Body of pancreas (tissue), 4 donors: ENCODE data around the gene TCFL5. TPM values are rescaled to one million over a fixed set of nuclear protein-coding genes. Genes with fewer than 3 reads are reported as not detected.

Experiments
- ATAC-seq: fragments of 150-250 bp; one replicate; pipeline ENCODE4 v1.9.1; 2016
- DNase-seq, 4 donors: peaks; one replicate each; pipeline ENCODE4 v3.0.0-alpha.2; 2019
- H3K27ac ChIP-seq, 4 donors: fragments of 200-600 bp; sonication (generic); 1 replicate in 3 of 4; 2 replicates in 1 of 4; pipeline versions ENCODE4 v1.5.1 to v1.6.1; 2016 to 2019; ENCODE audit warnings: mild to moderate bottlenecking in 1 of 4, mixed read lengths in 1 of 4, moderate library complexity in 1 of 4
- H3K27me3 ChIP-seq, 2 donors: fragments of 200-600 bp; sonication (generic); one replicate each; pipeline ENCODE4 v1.6.0; 2016; ENCODE audit warnings: mild to moderate bottlenecking in 1 of 2
- H3K36me3 ChIP-seq, 2 donors: fragments of 200-600 bp; sonication (generic); replicated peaks in 1 of 2; 2 replicates each; pipeline ENCODE4 v1.5.1; 2016; ENCODE audit warnings: low read depth in 2 of 2; ENCODE audit not compliant: insufficient read depth in 1 of 2
- H3K4me1 ChIP-seq: fragments of 200-600 bp; sonication (generic); one replicate; pipeline ENCODE4 v1.6.0; 2016
- H3K4me3 ChIP-seq, 2 donors: fragments of 200-600 bp; sonication (generic); 1 replicate in 1 of 2; 2 replicates in 1 of 2; pipeline ENCODE4 v1.5.1; 2016 to 2019
- H3K9me3 ChIP-seq, 3 donors: fragments of 200-600 bp; sonication (generic); 1 replicate in 2 of 3; 2 replicates in 1 of 3; pipeline ENCODE4 v1.5.1; 2016
- CTCF ChIP-seq, 7 experiments: fragments of 450-650 bp in 4 of 7; fragments of 200-600 bp in 3 of 7; sonication (generic) in 3 of 7; IDR thresholded peaks; one replicate each; pipeline ENCODE4 v1.5.1; 2016 to 2019; ENCODE audit warnings: antibody characterized with exemption in 7 of 7
- POLR2A ChIP-seq, 3 donors: fragments of 450-650 bp; IDR thresholded peaks; one replicate each; pipeline ENCODE4 v1.6.1; 2016; ENCODE audit warnings: antibody characterized with exemption in 3 of 3, mild to moderate bottlenecking in 2 of 3
- WGBS, 2 donors: methylation state at CpG; one replicate each; pipeline ENCODE4 v1.1.5; 2017; 5-methylcytosine and 5-hydroxymethylcytosine counted together
- intact Hi-C: fragments of 100-400 bp; cut with DNase I; formaldehyde crosslinking; loops from one replicate; pipeline ENCODE4 v1.15.1; 2023
- total RNA-seq, 2 donors: library from RNA; depleted of rRNA; stranded (reverse); fragments of >200 nt; gene quantifications; one replicate each; pipeline ENCODE4 v1.1.0, GENCODE V29; 2016

TCFL5 gene
- total RNA-seq, 2 donors from 2014 or later, result 2.0 to 7.5 TPM

GRCh38 chr20:62896526-62896925, 34.9 kb upstream of the TCFL5 start:
- ATAC-seq, result no peak
- Histone ChIP-seq H3K27ac (no peak overlapping the region), H3K27me3 (no peaks in the 10 kb centered on the region), H3K9me3 (no peaks in the 10 kb centered on the region), H3K36me3 (peaks cover 11 to 26% of the 10 kb centered on the region in 2 donors), H3K4me1 (peaks cover 29% of the 10 kb centered on the region), H3K4me3 (no peak overlapping the region)
- 95% methylated on average over 16 of the region's 16 CpGs for WGBS, 2 donors
- TF ChIP-seq POLR2A (IDR thresholded peaks at IDR 0.05) (no peak), CTCF (IDR thresholded peaks at IDR 0.05) (no peak)
- DNase-seq, result no peak
- intact Hi-C loops, result loop anchor here (10.0 kb wide), 1 partner anchor 108 kb away; the partner anchor contains the start of gene BHLHE23

DNA sequence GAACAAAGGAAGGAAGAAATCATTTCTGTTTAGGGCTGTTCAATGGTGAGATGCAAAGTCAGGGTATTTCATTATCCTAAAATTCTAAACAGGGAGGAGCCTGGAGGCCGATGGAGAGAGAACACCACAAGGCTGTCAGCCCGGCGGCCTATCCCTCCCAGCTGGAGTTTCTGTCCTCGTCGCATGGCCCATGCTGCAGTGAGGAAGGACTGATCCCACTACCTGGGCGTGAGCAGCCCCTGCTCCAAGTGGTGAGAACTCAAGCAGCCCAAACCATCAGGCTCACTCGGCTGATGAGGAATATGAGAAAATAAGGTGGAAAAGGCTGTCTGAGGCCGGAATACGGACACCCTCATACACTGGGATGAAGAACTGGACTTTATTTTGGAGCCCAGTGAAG, 33.9 kb upstream of the TCFL5 start:
- no peak for ATAC-seq
- WGBS, 2 donors, result 95 to 96% methylated on average over 9 of the region's 9 CpGs
- no peak overlapping the region for H3K27ac ChIP-seq
- H3K4me3 ChIP-seq, result no peak overlapping the region
- intact Hi-C loops, result loop anchor here (10.0 kb wide), 1 partner anchor 109 kb away; the partner anchor contains the start of gene BHLHE23
- TF ChIP-seq POLR2A (IDR thresholded peaks at IDR 0.05) (no peak), CTCF (IDR thresholded peaks at IDR 0.05) (no peak)
- peaks cover 19% of the 10 kb centered on the region for H3K4me1 ChIP-seq
- H3K27me3 ChIP-seq, result no peaks in the 10 kb centered on the region
- peaks cover 11 to 34% of the 10 kb centered on the region in 2 donors for H3K36me3 ChIP-seq
- DNase-seq, result no peak
- H3K9me3 ChIP-seq, result no peaks in the 10 kb centered on the region

- no peak overlapping the region for H3K27ac ChIP-seq
- TF ChIP-seq POLR2A (IDR thresholded peaks at IDR 0.05) (no peak), CTCF (IDR thresholded peaks at IDR 0.05) (no peak)
- peaks cover 7% of the 10 kb centered on the region for H3K4me1 ChIP-seq
- DNase-seq, result no peak
- WGBS, 2 donors, result 91% methylated on average over 14 of the region's 14 CpGs
- H3K27me3 ChIP-seq, result no peaks in the 10 kb centered on the region
- no peak for ATAC-seq
- intact Hi-C loops, result loop anchor here (10.0 kb wide), 1 partner anchor 111 kb away; the partner anchor contains the start of gene BHLHE23
- H3K9me3 ChIP-seq, result no peaks in the 10 kb centered on the region
- H3K36me3 ChIP-seq, result peaks cover 13 to 43% of the 10 kb centered on the region in 2 donors
- H3K4me3 ChIP-seq, result no peak overlapping the region
Observed at GRCh38 chr20:62894261-62894660, 32.6 kb upstream of the TCFL5 start.

- peaks cover 3% of the 10 kb centered on the region for H3K4me1 ChIP-seq
- H3K4me3 ChIP-seq, result no peak overlapping the region
- DNase-seq (no peak), ATAC-seq (no peak)
- H3K9me3 ChIP-seq, result no peaks in the 10 kb centered on the region
- 91 to 94% methylated on average over 4 to 14 of the region's 14 CpGs for WGBS, 2 donors
- intact Hi-C loops, result loop anchor here (10.0 kb wide), 1 partner anchor 111 kb away; the partner anchor contains the start of gene BHLHE23
- H3K27ac ChIP-seq, result no peak overlapping the region
- peaks cover 16 to 46% of the 10 kb centered on the region in 2 donors for H3K36me3 ChIP-seq
- TF ChIP-seq POLR2A (IDR thresholded peaks at IDR 0.05) (no peak), CTCF (IDR thresholded peaks at IDR 0.05) (no peak)
- H3K27me3 ChIP-seq, result no peaks in the 10 kb centered on the region
Observed at GRCh38 chr20:62893700-62894099, 32.1 kb upstream of the TCFL5 start.
